K562 (cell line): ENCODE data around the gene PIP5KL1. TPM values are rescaled to one million over a fixed set of nuclear protein-coding genes. Genes with fewer than 3 reads are reported as not detected.

Experiments
- ARHGAP35 ChIP-seq: fragments of 450-650 bp; IDR thresholded peaks from 2 replicates; pipeline ENCODE4 v1.6.1; 2018; ENCODE audit not compliant: partially characterized antibody
- ERF ChIP-seq: fragments of 450-650 bp; formaldehyde crosslinking; IDR thresholded peaks from 2 replicates; pipeline ENCODE4 v1.4.0; 2020; ENCODE audit warnings: mild to moderate bottlenecking, mixed read lengths
- ESRRB ChIP-seq: fragments of 250-450 bp; sonication (Bioruptor Pico); IDR thresholded peaks from 2 replicates; pipeline ENCODE4 v1.5.0; 2020; ENCODE audit warnings: mild to moderate bottlenecking, moderate library complexity, borderline replicate concordance
- GTF2F1 ChIP-seq: IDR thresholded peaks from 2 replicates; pipeline ENCODE4 v1.6.1; 2011; ENCODE audit warnings: low read depth, low read length, improper control_type of control experiment
- KAT8 ChIP-seq: fragments of 450-650 bp; IDR thresholded peaks from 2 replicates; pipeline ENCODE4 v1.6.1; 2016; ENCODE audit warnings: low read depth, mild to moderate bottlenecking
- TEAD4 ChIP-seq, 2 experiments: sonication (generic) in 1 of 2; formaldehyde crosslinking in 1 of 2; IDR thresholded peaks; 2 replicates each; pipeline versions ENCODE4 v1.6.1 to v1.8.0; 2012 to 2022; ENCODE audit warnings: borderline replicate concordance in 1 of 2, inconsistent platforms in 1 of 2, low read length in 1 of 2, mild to moderate bottlenecking in 1 of 2, missing genetic modification reagents in 1 of 2
- ZNF23 ChIP-seq: fragments of 250-450 bp; sonication (Bioruptor Pico); IDR thresholded peaks from 2 replicates; pipeline ENCODE4 v1.4.0; 2020; ENCODE audit warnings: mild to moderate bottlenecking
- ZNF79 ChIP-seq: fragments of 250-450 bp; sonication (Bioruptor Pico); IDR thresholded peaks from 2 replicates; pipeline ENCODE4 v1.4.0; 2020; ENCODE audit warnings: low read depth, mild to moderate bottlenecking, moderate library complexity
- polyA plus RNA-seq, 8 experiments: library from polyadenylated mRNA; depleted of rRNA in 4 of 8; stranded (reverse) in 5 of 8; unstranded in 3 of 8; fragments of >200 nt; fragmentation: Nextera tagmentation in 2 of 8; fragmentation: Illumina TruSeq in 1 of 8; extraction: Ambion mirVana in 2 of 8; extraction: Trizol in 1 of 8; gene quantifications; 2 replicates each; pipeline versions ENCODE4 v1.2.1 to v1.2.3, GENCODE V29; 2011 to 2014; ENCODE audit warnings: inconsistent platforms in 1 of 8, missing spikeins in 1 of 8
- total RNA-seq, 7 experiments: library from RNA; depleted of rRNA in 6 of 7; stranded (reverse); fragments of >200 nt in 6 of 7; fragmentation: Illumina TruSeq in 2 of 7; extraction: Trizol in 2 of 7; gene quantifications; 2 replicates each; pipeline versions ENCODE4 v1.2.1 to v1.2.3, GENCODE V29; 2011 to 2021; ENCODE audit warnings: low replicate concordance in 1 of 7
- TF ChIP-seq, protein P1 (sequence below): fragments of 450-650 bp; IDR thresholded peaks from 2 replicates; pipeline ENCODE4 v1.6.1; 2016; ENCODE audit warnings: low read depth
- TF ChIP-seq, protein P2 (sequence below): fragments of 450-650 bp; IDR thresholded peaks from 2 replicates; pipeline ENCODE4 v1.6.1; 2016; ENCODE audit warnings: mild to moderate bottlenecking
- TF ChIP-seq, protein P3 (sequence below): fragments of 450-650 bp; formaldehyde crosslinking; IDR thresholded peaks from 2 replicates; pipeline ENCODE4 v1.4.0; 2020; ENCODE audit warnings: mild to moderate bottlenecking, moderate library complexity

The PIP5KL1 gene
- total and polyA plus RNA-seq, 9 of the 15 experiments (the other 6 are each of a cell fraction or from before 2014, with no cell fraction given), result 0.18 to 4.8 (median 1.2) TPM

DNA sequence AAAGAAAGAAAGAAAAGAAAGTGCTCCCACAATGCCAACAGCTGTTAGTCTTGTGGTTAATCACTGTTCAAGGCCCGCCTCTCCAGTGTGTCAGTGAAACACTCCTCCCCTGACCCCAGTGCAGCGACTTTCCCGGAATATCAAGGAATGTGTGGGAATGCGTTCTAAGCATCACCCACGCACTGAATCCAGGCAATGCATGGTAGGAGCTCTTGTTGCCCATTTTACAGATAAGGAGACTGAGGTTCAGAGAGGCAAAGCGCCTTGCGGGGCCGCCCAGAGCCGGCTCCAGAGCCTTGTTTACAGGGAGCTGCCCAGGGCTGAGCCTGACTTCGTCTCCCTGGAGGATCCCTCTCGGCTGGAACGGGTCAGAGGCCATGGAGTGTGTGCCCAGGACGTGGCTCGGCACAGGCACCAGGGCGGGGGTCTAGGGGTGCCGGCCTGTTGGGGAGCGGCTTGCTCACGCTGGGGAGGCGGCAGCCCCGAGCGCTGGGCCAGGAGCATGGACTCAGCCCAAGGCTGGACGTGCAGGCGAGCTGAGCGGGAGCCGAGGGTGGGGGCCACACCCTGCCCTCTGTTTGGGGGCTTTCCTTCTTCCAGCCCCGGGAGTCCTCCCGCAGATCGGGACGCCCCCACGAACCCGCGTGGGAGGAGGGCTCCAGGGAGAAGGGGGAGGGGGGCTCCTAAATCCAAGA lies 32.0 kb downstream of the PIP5KL1 start (continued):
- TF ChIP-seq, protein P1, sequence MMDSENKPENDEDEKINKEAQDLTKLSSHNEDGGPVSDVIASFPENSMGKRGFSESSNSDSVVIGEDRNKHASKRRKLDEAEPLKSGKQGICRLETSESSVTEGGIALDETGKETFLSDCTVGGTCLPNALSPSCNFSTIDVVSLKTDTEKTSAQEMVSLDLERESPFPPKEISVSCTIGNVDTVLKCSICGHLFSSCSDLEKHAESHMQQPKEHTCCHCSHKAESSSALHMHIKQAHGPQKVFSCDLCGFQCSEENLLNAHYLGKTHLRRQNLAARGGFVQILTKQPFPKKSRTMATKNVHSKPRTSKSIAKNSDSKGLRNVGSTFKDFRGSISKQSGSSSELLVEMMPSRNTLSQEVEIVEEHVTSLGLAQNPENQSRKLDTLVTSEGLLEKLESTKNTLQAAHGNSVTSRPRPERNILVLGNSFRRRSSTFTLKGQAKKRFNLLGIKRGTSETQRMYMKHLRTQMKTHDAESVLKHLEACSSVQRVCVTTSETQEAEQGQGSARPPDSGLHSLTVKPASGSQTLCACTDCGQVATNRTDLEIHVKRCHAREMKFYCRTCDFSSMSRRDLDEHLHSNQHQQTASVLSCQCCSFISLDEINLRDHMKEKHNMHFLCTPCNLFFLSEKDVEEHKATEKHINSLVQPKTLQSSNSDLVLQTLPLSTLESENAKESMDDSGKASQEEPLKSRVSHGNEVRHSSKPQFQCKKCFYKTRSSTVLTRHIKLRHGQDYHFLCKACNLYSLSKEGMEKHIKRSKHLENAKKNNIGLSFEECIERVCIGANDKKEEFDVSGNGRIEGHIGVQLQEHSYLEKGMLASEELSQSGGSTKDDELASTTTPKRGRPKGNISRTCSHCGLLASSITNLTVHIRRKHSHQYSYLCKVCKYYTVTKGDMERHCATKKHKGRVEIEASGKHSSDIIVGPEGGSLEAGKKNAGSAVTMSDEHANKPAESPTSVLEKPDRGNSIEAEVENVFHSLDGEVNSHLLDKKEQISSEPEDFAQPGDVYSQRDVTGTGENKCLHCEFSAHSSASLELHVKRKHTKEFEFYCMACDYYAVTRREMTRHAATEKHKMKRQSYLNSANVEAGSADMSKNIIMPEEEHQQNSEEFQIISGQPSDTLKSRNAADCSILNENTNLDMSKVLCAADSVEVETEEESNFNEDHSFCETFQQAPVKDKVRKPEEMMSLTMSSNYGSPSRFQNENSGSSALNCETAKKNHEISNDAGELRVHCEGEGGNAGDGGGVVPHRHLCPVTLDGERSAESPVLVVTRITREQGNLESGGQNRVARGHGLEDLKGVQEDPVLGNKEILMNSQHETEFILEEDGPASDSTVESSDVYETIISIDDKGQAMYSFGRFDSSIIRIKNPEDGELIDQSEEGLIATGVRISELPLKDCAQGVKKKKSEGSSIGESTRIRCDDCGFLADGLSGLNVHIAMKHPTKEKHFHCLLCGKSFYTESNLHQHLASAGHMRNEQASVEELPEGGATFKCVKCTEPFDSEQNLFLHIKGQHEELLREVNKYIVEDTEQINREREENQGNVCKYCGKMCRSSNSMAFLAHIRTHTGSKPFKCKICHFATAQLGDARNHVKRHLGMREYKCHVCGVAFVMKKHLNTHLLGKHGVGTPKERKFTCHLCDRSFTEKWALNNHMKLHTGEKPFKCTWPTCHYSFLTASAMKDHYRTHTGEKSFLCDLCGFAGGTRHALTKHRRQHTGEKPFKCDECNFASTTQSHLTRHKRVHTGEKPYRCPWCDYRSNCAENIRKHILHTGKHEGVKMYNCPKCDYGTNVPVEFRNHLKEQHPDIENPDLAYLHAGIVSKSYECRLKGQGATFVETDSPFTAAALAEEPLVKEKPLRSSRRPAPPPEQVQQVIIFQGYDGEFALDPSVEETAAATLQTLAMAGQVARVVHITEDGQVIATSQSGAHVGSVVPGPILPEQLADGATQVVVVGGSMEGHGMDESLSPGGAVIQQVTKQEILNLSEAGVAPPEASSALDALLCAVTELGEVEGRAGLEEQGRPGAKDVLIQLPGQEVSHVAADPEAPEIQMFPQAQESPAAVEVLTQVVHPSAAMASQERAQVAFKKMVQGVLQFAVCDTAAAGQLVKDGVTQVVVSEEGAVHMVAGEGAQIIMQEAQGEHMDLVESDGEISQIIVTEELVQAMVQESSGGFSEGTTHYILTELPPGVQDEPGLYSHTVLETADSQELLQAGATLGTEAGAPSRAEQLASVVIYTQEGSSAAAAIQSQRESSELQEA, result no peak
- TF ChIP-seq, protein P2, sequence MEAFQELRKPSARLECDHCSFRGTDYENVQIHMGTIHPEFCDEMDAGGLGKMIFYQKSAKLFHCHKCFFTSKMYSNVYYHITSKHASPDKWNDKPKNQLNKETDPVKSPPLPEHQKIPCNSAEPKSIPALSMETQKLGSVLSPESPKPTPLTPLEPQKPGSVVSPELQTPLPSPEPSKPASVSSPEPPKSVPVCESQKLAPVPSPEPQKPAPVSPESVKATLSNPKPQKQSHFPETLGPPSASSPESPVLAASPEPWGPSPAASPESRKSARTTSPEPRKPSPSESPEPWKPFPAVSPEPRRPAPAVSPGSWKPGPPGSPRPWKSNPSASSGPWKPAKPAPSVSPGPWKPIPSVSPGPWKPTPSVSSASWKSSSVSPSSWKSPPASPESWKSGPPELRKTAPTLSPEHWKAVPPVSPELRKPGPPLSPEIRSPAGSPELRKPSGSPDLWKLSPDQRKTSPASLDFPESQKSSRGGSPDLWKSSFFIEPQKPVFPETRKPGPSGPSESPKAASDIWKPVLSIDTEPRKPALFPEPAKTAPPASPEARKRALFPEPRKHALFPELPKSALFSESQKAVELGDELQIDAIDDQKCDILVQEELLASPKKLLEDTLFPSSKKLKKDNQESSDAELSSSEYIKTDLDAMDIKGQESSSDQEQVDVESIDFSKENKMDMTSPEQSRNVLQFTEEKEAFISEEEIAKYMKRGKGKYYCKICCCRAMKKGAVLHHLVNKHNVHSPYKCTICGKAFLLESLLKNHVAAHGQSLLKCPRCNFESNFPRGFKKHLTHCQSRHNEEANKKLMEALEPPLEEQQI, result no peak
- TF ChIP-seq ARHGAP35, result no peak
- no peak for TF ChIP-seq GTF2F1
- TF ChIP-seq ESRRB (CRISPR knock-in tag), result no peak
- no peak for TF ChIP-seq ZNF79
- TF ChIP-seq KAT8, result no peak
- TF ChIP-seq TEAD4 (IDR thresholded peaks at IDR 0.05; ENCODE audit: low read length), result no peak
- TF ChIP-seq TEAD4 (CRISPR knock-in tag; IDR thresholded peaks at IDR 0.05; ENCODE audit: borderline replicate concordance), result no peak
- TF ChIP-seq ERF (CRISPR knock-in tag), result no peak
- TF ChIP-seq, protein P3, sequence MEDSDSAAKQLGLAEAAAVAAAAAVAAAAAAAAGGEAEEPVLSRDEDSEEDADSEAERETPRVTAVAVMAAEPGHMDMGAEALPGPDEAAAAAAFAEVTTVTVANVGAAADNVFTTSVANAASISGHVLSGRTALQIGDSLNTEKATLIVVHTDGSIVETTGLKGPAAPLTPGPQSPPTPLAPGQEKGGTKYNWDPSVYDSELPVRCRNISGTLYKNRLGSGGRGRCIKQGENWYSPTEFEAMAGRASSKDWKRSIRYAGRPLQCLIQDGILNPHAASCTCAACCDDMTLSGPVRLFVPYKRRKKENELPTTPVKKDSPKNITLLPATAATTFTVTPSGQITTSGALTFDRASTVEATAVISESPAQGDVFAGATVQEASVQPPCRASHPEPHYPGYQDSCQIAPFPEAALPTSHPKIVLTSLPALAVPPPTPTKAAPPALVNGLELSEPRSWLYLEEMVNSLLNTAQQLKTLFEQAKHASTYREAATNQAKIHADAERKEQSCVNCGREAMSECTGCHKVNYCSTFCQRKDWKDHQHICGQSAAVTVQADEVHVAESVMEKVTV (CRISPR knock-in tag), result no peak
- TF ChIP-seq ZNF23 (CRISPR knock-in tag), result no peak
